GM21717 (cell line): Measurements from ENCODE around the gene SZT2.

Experiments used
- ATAC-seq: cut with Tn5 transposase; IDR thresholded peaks from one replicate; pipeline ENCODE4 v1.9.1; 2021; ENCODE audit warnings: mild to moderate bottlenecking, moderate library complexity; ENCODE audit not compliant: unreplicated experiment

Gene SZT2

GRCh38 chr1:43421976-43422750 lies 32.5 kb downstream of the SZT2 start:
- ATAC-seq, result no peak

- ATAC-seq, result no peak
Observed at GRCh38 chr1:43422995-43423671, 33.4 kb downstream of the SZT2 start.

GRCh38 chr1:43423672-43424550 lies 34.2 kb downstream of the SZT2 start:
- ATAC-seq, result no peak

- ATAC-seq, result no peak
Observed at GRCh38 chr1:43425045-43425444, 35.3 kb downstream of the SZT2 start.

- no peak for ATAC-seq
Observed at GRCh38 chr1:43426221-43426620, 36.5 kb downstream of the SZT2 start.

GRCh38 chr1:43427524-43427923 lies 37.8 kb downstream of the SZT2 start:
- ATAC-seq, result no peak

GRCh38 chr1:43427941-43428340 lies 38.2 kb downstream of the SZT2 start:
- no peak for ATAC-seq

GRCh38 chr1:43430831-43431230 lies 41.1 kb downstream of the SZT2 start:
- ATAC-seq, result no peak

- no peak for ATAC-seq
Observed at GRCh38 chr1:43431676-43432075, 42.0 kb downstream of the SZT2 start.

GRCh38 chr1:43432171-43432860 lies 42.6 kb downstream of the SZT2 start:
- ATAC-seq, result no peak

GRCh38 chr1:43432907-43433306 lies 43.2 kb downstream of the SZT2 start:
- ATAC-seq, result no peak

- ATAC-seq, result no peak
Observed at GRCh38 chr1:43434256-43434655, 44.6 kb downstream of the SZT2 start.

- no peak for ATAC-seq
Observed at GRCh38 chr1:43435146-43436145, 45.7 kb downstream of the SZT2 start.

GRCh38 chr1:43436371-43436770 lies 46.7 kb downstream of the SZT2 start:
- ATAC-seq, result no peak

GRCh38 chr1:43437031-43437973 lies 47.6 kb downstream of the SZT2 start:
- ATAC-seq, result no peak

GRCh38 chr1:43438006-43438405 lies 48.3 kb downstream of the SZT2 start:
- ATAC-seq, result no peak

GRCh38 chr1:43438576-43438952 lies 48.9 kb downstream of the SZT2 start:
- ATAC-seq, result no peak

GRCh38 chr1:43438953-43439581 lies 49.4 kb downstream of the SZT2 start:
- ATAC-seq, result no peak
